Right lobe of liver (tissue), 4 donors: ENCODE data around the gene RCN2.

Experiments used
- POLR2A ChIP-seq: fragments of 450-650 bp; IDR thresholded peaks from one replicate; pipeline ENCODE4 v1.6.1; 2017; ENCODE audit warnings: antibody characterized with exemption, mild to moderate bottlenecking
- TF ChIP-seq, protein P1 (sequence below), 4 donors: fragments of 200-600 bp in 3 of 4; fragments of 450-650 bp in 1 of 4; IDR thresholded peaks; one replicate each; pipeline versions ENCODE4 v1.5.1 to v1.8.0; 2016 to 2022; ENCODE audit warnings: antibody characterized with exemption in 4 of 4, mild to moderate bottlenecking in 2 of 4
- donor health status: DM: no; HTN: no; CAD: no.
- donor health status: DM: no; HTN: no; CAD: no.
- donor health status: DM: no; HTN: yes; CAD: no.

DNA sequence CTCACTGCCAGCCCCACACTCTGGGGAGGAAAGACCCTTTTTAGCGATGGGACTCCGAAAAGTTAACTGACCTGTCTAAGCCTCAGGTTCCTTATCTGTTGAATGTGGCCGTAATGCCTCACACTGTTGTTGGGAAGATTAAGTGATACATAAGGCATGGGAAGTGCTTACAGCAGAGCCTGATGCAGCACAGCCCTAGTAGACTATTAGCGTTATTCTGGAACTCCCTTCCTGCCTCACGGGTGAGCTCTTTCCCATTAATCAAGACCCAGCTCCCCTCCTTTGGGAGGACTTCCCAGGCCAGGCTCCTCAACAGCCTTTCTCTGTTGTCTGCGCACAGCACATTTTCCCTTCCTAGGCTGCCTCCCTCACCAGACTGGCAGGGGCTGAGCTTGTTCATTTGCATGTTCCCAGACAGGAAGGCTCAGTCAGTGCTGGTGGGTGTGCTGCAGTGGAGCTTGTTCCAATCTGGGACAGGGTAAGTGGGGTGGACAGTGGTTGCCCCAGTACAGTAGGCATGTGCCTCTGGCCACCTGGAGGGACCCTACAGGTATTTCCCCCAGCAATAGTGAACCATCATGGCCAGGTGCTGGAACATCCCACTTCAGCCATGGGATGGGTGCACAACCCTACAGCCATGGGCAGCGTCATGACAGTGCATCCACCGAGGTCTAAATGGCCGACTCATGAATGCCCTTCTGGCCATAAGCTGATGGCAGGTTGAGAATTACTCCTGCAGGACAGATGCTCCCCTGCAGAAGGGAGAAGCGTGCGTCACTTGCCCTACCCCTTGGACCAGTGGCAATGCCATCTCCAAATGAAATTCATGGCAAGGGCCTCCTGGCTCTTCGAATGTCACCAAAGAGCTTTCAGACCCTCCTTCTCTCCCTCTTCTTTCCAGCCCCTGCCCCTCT lies 57.6 kb downstream of the RCN2 start:
- TF ChIP-seq, protein P1, sequence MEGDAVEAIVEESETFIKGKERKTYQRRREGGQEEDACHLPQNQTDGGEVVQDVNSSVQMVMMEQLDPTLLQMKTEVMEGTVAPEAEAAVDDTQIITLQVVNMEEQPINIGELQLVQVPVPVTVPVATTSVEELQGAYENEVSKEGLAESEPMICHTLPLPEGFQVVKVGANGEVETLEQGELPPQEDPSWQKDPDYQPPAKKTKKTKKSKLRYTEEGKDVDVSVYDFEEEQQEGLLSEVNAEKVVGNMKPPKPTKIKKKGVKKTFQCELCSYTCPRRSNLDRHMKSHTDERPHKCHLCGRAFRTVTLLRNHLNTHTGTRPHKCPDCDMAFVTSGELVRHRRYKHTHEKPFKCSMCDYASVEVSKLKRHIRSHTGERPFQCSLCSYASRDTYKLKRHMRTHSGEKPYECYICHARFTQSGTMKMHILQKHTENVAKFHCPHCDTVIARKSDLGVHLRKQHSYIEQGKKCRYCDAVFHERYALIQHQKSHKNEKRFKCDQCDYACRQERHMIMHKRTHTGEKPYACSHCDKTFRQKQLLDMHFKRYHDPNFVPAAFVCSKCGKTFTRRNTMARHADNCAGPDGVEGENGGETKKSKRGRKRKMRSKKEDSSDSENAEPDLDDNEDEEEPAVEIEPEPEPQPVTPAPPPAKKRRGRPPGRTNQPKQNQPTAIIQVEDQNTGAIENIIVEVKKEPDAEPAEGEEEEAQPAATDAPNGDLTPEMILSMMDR (IDR thresholded peaks at IDR 0.05), result no peak
- no peak for TF ChIP-seq POLR2A
